ENCODE results near the gene RELB. TPM values are rescaled to one million over a fixed set of nuclear protein-coding genes. Genes with fewer than 3 reads are reported as not detected.

RELB gene
- total and polyA plus RNA-seq, 2 donors from 2014 or later: 10.3 to 30.6 TPM

DNA sequence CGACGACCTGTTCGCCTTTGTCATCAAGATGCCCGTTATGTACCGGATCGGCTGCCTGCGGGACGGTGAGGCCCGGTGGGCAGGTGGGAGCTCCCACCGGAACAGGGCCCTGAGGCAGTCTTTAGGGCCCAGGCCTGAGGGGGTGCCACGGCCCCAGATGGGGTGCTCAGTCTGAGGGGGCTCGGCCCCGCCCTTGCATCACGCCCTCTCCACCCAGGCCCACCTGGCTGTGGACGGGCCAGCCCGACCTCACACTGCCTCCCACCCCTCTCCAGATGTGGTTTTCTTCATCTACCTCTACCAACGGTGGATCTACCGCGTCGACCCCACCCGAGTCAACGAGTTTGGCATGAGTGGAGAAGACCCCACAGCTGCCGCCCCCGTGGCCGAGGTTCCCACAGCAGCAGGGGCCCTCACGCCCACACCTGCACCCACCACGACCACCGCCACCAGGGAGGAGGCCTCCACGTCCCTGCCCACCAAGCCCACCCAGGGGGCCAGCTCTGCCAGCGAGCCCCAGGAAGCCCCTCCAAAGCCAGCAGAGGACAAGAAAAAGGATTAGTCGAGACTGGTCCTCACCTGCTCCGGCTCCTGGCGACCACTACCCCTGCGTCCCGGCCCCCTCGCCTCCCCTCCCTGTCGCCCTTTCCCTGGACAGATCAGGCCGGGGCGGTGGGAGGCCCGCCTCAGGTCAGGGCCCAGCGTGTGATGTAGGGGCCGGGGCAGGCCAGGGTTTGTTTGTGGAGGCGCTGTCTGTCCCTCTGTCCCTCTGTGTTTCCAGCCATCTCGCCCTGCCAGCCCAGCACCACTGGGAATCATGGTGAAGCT lies 8.7 kb upstream of the RELB start:
- H3K36me3 ChIP-seq (ENCODE audit: control insufficient read depth in 2 of 3, insufficient read depth in 3 of 3, low read length in 3 of 3): peaks cover 0 to 14% (median 8%) of the 10 kb centered on the region in 3 donors
- no peak for FAIRE-seq

DNA sequence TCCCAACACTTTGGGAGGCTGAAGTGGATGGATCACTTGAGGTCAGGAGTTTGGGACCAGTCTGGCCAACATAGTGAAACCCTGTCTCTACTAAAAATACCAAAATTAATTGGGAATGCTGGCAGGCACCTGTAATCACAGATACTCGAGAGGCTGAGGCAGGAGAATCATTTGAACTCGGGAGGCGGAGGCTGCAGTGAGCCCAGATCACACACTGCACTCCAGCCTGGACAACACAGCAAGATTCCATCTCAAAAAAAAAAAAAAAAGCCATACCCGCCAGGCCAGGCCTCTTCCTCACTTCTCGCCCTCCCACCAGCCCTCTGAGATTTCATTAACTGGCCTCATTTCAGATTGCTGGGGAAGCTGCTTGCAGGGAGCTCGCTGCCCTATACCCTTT lies 7.7 kb upstream of the RELB start:
- Histone ChIP-seq H3K9ac (ENCODE audit: low read length in 3 of 3) (no peak overlapping the region), H3K9me3 (ENCODE audit: control insufficient read depth in 2 of 3, insufficient read depth in 1 of 3, low read length in 3 of 3) (no peaks in the 10 kb centered on the region), H3K4me1 (ENCODE audit: control insufficient read depth in 2 of 3, insufficient read depth in 2 of 3, low read depth in 1 of 3, low read length in 3 of 3) (no peaks in the 10 kb centered on the region), H3K4me3 (ENCODE audit: low read length in 3 of 3) (no peak overlapping the region), H3K27ac (ENCODE audit: low read depth in 2 of 2, low read length in 2 of 2) (no peak overlapping the region), H3K27me3 (ENCODE audit: control insufficient read depth, insufficient read depth, low read length) (no peaks in the 10 kb centered on the region), H3K36me3 (ENCODE audit: control insufficient read depth in 2 of 3, insufficient read depth in 3 of 3, low read length in 3 of 3) (peaks cover 0 to 11% (median 3%) of the 10 kb centered on the region in 3 donors)
- FAIRE-seq (no peak), DNase-seq (no peak)
- no peak for TF ChIP-seq CTCF (IDR thresholded peaks at IDR 0.05; ENCODE audit: borderline replicate concordance, extremely low read depth, insufficient read depth)
- intact Hi-C loops (cut with DNase I): no loop called here

More for the DNA sequence above, 8.7 kb upstream of the RELB start:
- Histone ChIP-seq H3K27ac (ENCODE audit: low read depth in 2 of 2, low read length in 2 of 2) (no peak overlapping the region), H3K9ac (ENCODE audit: low read length in 3 of 3) (no peak overlapping the region), H3K4me3 (ENCODE audit: low read length in 3 of 3) (no peak overlapping the region), H3K27me3 (ENCODE audit: control insufficient read depth, insufficient read depth, low read length) (no peaks in the 10 kb centered on the region), H3K9me3 (ENCODE audit: control insufficient read depth in 2 of 3, insufficient read depth in 1 of 3, low read length in 3 of 3) (no peaks in the 10 kb centered on the region), H3K4me1 (ENCODE audit: control insufficient read depth in 2 of 3, insufficient read depth in 2 of 3, low read depth in 1 of 3, low read length in 3 of 3) (no peaks in the 10 kb centered on the region)
- DNase-seq: no peak
- TF ChIP-seq CTCF (IDR thresholded peaks at IDR 0.05; ENCODE audit: borderline replicate concordance, extremely low read depth, insufficient read depth): no peak
- intact Hi-C loops (cut with DNase I): no loop called here

GRCh38 chr19:44993926-44994537 lies 7.2 kb upstream of the RELB start:
- DNase-seq (no peak), FAIRE-seq (no peak)
- Histone ChIP-seq H3K27me3 (ENCODE audit: control insufficient read depth, insufficient read depth, low read length) (no peaks in the 10 kb centered on the region), H3K9ac (ENCODE audit: low read length in 3 of 3) (no peak overlapping the region), H3K4me1 (ENCODE audit: control insufficient read depth in 2 of 3, insufficient read depth in 2 of 3, low read depth in 1 of 3, low read length in 3 of 3) (no peaks in the 10 kb centered on the region), H3K27ac (ENCODE audit: low read depth in 2 of 2, low read length in 2 of 2) (no peak overlapping the region), H3K36me3 (ENCODE audit: control insufficient read depth in 2 of 3, insufficient read depth in 3 of 3, low read length in 3 of 3) (peaks cover 0 to 9% (median under 1%) of the 10 kb centered on the region in 3 donors), H3K4me3 (ENCODE audit: low read length in 3 of 3) (no peak overlapping the region), H3K9me3 (ENCODE audit: control insufficient read depth in 2 of 3, insufficient read depth in 1 of 3, low read length in 3 of 3) (no peaks in the 10 kb centered on the region)
- TF ChIP-seq CTCF (IDR thresholded peaks at IDR 0.05; ENCODE audit: borderline replicate concordance, extremely low read depth, insufficient read depth): no peak
- intact Hi-C loops (cut with DNase I): no loop called here

Measured in kidney (tissue), 14 donors.